HG03558 (cell line): Measurements from ENCODE around the gene S100A2.
"Not testable (repeated sequence)": the region's sequence is repeated elsewhere in the genome, so short reads cannot be mapped to it uniquely, and the experiment has no call there.

Experiments used
- ATAC-seq: cut with Tn5 transposase; IDR thresholded peaks from one replicate; pipeline ENCODE4 v1.9.1; 2021; ENCODE audit warnings: moderate number of reproducible peaks; ENCODE audit not compliant: unreplicated experiment; ENCODE audit errors: extremely low read depth

The S100A2 gene

DNA sequence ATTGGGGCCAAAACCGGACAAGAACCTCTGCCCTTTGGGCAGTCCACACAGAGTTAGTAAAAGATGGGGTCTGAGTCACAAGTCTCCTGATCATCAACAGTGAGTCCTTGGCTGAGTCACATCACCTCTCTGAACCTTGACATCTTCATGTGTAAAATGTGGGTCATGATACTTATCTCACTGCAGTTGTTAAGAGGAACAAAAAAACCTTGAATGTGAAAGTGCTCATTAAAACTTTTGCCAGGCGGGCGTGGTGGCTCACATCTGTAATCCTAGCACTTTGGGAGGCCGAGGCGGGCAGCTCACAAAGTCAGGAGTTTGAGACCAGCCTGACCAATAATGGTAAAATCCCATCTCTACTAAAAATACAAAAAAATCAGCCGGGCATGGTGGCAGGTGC, 31.6 kb upstream of the S100A2 start:
- no peak for ATAC-seq

DNA sequence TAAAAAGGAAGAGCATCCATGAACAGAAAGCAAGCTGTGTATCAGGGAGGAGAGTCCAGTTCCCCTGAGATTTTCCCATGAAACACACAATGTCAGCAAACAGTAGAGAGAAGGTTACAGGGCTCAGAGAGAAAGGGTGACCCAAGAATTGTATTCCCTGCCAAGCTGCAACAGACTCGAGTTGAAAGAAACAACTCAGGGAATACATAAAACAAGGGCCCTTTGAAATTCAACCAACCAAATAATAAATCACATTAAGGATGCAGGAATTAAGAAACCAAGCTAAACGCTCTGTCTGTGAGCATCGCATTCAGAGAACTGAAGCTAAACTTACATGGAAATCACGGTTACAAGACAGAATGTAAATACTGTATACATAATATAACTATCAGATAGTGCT, 27.1 kb upstream of the S100A2 start:
- no peak for ATAC-seq

DNA sequence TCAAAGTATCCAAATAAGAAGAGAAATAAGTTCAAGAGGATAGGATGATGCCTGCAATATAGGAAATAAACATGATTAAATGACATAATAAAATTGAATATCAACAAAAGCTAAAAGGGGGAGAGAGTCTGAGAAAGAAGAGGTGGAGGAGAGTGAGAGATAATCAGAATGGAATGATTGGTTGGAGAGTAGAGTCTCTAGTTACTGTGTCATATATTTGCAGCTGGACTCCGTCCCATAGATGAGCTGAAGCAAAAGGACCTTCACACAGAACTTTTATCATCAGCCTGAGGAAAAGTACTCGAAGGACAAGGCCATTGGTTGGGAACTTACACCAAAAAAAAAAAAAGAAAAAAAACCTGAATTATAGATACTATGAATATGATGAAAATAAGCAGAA, 22.8 kb upstream of the S100A2 start:
- no peak for ATAC-seq

DNA sequence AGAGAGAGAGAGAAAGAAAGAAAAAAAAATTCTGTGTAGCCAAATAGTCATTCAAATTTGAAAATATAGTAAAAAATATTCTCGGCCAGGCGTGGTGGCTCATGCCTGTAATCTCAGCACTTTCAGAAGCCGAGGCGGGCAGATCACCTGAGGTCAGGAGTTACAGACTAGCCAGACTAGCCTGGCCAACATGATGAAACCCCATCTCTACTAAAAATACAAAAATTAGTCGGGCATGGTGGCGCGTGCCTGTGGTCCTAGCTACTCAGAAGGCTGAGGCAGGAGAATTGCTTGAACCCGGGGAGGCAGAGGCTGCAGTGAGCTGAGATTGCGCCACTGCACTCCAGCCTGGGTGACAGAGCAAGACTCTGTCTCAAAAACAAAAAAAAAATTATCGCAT, 22.4 kb upstream of the S100A2 start:
- ATAC-seq, result not testable (repeated sequence)

DNA sequence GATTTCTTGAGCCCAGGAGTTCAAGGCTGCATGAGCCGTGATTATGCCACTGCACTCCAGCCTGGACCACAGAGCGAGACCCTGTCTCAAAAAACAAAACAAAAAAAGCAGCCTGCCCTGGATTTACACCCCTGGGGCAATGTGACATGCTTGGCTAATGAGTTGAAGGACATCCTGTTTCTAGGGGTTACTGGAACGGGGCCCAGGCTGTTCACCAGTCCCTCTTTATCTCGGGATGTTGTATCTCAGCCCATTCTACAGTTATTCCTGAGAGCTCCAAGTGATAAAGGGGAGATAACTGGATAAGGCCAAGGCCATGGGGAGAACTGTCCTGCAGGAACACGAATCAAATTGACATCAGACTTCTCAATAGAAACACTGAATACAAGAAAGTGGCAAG, 21.7 kb upstream of the S100A2 start:
- no peak for ATAC-seq

DNA sequence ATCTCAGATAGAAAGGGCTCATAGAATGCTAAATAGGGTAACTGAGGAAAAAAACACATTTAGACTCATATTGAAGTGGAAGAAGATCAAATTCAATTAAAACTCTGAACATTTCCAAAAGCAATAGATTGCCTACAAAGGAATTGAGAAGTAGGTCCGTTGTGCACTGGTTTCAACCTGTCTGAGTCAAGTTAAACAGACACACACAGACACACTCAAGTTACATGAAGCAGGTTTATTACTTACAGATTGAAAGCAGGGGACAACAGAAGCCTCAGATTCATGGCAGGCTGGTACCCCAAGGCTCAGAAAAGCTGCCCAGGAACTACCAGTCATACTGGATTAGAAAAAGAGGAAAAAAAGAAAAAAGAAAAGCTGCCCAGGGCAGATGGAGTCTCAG, 20.7 kb upstream of the S100A2 start:
- ATAC-seq, result no peak

DNA sequence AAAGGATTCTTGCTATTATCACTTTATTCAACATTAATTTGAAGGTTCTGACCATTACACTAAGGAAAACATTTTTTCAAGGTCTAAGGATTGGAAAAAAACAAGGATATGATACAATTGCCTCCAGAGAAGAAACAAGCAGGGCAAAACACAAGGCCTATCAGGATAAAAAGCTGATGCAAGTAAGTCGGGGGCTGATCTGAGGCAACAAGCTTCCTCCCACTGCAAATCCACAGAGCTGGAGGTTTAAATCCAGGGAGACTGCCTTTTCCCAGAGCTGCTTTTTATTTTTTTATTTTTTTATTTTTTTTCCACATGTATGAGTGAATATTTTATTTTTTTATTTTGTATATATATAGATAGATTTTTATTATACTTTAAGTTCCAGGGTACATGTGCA, 19.4 kb upstream of the S100A2 start:
- ATAC-seq, result no peak

DNA sequence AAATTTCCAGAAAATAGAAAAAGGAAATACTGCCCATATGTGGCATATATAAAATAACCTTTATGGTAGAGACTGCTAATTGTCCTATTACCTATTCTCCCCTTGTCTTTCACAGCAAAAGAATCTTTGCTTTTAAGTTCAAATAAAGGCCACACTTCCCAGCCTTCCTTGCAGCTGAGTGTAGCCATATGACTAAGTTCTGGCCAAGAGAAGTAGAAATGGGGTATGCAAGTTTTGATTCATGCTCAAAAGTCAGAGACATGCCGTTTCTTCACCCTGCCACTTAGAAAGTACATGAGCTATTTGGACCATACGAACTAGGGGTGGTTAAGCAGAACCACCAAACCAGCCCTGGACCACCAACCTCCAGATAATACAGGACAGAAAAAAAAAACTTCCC, 18.3 kb upstream of the S100A2 start:
- ATAC-seq, result no peak

DNA sequence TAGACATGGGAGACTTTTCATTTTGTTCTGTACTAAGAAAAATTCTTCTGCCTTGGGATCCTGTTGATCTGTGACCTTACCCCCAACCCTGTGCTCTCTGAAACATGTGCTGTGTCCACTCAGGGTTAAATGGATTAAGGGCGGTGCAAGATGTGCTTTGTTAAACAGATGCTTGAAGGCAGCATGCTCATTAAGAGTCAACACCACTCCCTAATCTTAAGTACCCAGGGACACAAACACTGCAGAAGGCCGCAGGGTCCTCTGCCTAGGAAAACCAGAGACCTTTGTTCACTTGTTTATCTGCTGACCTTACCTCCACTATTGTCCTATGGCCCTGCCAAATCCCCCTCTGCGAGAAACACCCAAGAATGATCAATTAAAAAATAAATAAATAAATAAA, 17.9 kb upstream of the S100A2 start:
- not testable (repeated sequence) for ATAC-seq

DNA sequence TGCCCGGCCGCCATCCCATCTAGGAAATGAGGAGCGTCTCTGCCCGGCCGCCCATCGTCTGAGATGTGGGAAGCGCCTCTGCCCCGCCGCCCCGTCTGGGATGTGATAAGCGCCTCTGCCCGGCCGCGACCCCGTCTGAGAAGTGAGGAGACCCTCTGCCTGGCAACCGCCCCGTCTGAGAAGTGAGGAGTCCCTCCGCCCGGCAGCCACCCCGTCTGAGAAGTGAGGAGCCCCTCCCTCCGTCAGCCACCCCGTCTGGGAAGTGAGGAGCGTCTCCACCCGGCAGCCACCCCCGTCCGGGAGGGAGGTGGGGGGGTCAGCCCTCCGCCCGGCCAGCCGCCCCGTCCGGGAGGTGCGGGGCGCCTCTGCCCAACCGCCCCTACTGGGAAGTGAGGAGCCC, 17.2 kb upstream of the S100A2 start:
- not testable (repeated sequence) for ATAC-seq

DNA sequence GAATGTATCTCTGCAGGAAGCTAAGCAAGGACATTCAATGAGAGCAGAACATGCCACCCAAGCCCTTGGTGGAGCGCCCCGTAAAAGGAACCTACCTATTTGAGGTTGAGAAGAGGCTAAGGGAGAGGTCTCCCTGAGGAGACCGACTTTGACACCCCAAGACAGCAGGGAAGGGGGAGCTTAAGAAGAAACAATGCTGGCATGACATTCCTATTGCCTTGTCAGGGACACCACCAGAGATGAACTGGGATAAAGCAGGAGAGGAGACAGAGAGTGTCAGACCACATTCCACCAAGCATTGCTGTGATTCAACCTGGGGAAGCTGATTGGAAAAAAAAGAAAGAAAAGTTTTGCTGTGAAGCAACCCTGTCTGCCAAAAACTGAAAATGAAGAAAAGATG, 13.3 kb upstream of the S100A2 start:
- ATAC-seq, result no peak

DNA sequence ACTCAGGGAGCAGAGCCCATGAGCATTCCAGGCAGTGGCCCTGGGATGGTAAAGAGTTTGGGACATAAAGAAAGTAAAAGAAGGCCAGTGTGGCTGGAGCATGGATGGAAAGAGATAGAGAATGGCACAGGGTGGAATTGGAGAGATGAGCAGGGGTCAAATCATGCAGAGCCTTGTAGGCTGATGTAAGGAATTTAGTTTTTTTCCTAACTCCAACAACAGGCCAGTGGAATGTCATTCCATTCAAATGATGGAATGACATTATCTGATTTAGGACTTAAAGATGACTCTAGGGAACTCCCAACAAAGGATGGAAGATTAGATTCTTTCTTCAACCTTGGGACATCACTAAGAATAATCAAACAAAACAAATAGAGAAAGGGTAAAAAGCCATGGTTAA, 12.8 kb upstream of the S100A2 start:
- no peak for ATAC-seq

DNA sequence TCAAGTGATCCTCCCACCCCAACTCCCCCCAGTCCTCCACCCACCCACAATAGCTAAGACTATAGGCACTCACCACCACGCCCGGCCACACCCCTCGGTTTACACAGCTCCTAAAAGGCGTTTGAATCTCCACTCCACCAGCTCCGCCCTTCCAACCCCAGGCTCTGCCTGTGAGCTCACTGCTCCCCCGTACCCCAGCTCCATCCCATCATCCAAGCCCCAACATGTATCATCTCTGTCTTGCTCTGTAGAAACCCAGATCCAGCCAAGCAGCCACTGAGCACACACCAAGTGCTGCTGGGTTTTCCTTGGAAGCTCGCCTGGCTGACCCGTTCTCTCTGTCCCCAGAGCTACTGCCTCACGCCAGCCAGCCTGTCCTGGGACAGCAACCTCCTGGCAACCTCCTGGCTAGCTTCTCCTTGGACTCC, 12.0 kb upstream of the S100A2 start:
- no peak for ATAC-seq

DNA sequence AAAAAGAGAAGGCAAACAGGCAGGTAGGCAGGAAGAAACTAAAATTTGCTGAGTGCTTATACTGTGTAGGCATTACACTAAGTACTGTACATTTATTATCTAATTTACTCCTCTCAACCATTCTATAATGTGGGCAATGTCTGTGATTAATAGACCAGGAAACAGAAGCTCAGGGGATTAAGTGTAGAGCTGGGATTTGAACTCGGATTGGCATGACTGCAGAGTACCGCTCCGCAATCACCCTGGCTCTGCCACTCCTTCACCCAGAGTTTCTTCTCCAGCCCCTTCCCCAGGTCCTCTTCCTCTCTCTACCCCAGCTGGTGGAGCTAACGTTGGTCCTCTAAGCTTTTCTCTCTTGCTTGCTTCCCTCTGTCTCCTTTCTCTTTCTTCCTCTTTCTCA, 11.5 kb upstream of the S100A2 start:
- ATAC-seq, result no peak

DNA sequence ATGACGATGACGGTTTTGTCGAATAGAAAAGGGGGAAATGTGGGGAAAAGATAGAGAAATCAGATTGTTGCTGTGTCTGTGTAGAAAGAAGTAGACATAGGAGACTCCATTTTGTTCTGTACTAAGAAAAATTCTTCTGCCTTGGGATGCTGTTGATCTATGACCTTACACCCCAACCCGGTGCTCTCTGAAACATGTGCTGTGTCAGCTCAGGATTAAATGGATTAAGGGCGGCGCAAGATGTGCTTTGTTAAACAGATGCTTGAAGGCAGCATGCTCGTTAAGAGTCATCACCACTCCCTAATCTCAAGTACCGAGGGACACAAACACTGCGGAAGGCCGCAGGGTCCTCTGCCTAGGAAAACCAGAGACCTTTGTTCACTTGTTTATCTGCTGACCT, 9.9 kb upstream of the S100A2 start:
- not testable (repeated sequence) for ATAC-seq

DNA sequence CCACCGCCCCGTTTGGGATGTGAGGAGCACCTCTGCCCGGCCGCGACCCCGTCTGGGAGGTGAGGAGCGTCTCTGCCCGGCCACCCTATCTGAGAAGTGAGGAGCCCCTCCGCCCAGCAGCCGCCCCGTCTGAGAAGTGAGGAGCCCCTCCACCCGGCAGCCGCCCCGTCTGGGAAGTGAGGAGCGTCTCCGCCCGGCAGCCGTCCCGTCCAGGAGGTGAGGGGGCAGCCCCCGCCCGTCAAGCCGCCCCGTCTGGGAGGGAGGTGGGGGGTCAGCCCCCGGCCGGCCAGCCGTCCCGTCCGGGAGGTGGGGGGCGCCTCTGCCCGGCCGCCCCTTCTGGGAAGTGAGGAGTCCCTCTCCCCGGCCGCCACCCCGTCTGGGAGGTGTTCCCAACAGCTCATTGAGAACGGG, 9.4 kb upstream of the S100A2 start:
- ATAC-seq, result not testable (repeated sequence)

DNA sequence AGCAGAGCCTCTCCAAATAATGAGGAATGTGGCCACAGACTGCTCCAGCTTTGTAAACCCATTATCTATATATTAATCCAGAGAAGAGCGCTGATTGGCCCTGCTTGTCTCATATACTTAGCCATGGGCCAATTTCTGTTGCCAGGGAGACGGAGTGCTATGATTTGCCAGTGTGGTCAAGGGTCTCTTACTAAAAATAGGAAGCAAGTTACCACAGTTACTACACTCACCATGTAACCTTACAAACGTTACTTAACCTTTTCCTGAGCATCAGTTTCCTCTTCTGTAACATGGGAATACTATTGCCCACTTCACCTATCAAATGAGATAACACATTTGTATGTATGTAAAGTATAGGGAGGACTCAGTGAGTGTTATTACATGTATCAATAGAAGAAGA, 7.7 kb upstream of the S100A2 start:
- no peak for ATAC-seq

DNA sequence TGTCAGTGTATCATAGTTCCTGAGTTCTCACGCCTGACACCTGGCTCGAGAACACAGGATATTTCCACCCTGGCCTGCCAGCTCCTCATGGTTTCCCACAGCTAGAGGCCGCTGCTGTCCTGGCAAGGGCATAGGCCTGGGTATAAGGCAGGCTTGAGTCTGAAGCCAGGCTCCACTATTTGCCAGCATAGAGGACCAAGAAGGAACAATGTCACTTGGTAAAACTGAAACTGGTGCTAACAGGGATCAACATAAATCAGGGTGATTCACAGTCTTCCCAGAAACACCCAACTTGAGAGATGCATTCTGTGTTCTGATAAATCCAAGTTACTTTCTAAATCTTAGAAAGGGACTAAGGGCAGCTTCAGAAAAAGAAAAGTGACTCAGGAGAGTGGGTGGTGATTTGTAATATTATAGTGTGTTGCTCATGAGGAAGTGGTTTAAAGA, 6.9 kb upstream of the S100A2 start:
- no peak for ATAC-seq

DNA sequence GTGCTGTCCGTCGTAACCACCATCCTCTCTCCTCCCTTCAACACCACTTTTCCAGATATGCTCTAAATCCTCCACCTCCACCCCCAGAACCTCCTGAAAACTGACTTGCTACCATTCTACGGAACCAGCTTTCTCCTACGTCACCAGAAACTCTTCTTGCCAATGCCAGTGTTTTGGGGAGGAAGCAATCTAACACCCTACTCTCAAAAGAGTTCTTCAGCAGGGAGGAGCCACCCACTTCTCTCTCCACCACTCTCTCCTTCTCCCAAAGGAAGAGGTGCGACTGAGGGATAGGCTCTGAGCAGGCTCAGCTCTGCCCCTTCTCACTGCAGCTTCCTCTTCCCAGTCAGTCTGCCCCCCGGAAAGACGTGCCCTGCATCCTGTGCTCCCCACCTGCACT, 6.1 kb upstream of the S100A2 start:
- ATAC-seq, result no peak

DNA sequence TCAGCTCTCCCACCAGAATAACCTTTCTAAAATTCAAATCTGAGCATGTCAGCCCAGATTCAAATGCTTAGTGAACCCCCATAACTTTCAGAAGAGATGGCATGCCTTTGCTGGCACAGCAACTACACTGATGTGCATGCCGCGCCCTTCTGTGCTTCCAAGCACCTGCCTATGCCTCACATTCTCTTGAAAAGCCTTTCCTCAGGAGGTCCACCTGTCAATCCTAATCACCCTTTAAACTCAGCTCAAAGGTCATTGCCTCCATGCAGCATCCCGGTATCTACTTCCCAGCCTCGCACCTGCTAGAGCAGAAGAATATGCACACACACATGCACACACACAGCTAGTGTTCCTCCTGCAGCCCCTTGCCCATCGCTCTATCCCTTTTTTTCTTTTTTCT, 5.2 kb upstream of the S100A2 start:
- no peak for ATAC-seq

DNA sequence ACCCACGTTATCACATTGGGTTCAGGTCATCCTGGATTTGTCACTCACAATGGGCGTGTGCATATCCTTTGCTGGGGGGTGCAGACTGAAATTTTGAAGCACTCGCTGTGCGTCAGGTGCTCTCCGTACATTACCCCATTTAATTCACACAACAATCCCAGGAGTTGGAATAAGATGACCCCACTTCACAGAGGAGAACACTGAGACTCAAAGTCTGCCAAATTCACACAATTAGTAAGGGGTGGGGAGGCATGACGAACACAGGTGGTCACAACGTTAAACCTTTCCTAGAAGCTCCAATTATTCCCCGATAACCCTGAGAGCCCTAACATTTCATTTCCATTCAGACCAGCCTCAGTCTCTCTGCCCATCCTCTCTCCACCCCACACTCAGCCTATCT, 3.8 kb upstream of the S100A2 start:
- ATAC-seq, result no peak

DNA sequence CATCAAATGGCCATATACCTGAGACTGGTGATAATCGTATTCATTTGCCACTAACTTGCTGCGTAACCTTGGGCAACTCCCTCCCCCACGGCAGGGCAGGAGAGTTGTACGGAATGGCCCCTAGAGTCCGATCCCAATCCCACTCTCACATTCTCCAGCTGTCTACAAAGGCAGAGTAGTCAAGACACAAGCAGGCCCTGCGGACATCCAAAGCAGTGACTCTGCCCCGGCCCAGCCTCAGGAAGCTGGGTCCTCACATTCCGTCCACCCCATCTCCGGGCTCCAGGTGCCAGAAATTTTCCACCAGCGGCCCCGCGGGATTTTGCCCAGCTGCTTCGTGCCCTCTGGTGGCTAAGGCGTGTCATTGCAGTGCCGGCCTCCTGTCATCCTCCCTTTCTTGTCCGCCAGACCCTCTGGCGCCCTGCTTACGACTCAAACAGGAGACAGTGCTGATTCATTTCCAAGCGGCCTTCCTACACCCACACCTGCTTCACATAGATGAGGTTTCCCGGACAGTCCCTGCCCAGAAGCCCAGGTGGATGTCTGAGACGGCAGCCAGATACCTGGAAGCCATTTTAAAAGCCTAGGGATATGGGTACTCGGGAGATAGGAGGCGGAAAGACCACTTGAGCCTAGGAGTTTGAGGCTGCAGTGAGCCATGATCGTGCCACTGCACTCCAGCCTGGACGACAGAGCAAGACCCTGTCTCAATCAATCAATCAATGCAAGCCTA, 2.9 kb upstream of the S100A2 start:
- ATAC-seq, result no peak
